Measurements from ENCODE around the gene SHISA6.

The SHISA6 gene

DNA sequence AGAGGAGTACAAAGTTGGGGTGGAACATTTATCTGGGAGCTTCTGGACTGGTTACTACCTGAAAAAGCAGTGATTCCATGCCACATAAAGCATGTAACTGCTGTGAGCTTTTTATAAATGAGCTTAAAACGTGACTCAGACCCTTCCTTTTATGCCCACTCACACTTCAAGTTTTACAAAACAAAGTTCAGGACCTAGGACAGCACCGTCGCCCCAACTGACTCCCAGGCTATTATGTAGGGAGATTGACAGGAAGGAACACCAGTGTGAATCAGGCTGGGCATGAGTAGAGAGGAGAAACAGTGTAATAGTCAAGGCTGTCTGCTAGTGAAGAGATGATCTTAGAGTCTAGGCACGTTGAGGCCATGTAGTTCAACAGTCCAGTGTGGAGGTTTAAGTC is 265.6 kb downstream of the SHISA6 start:
- TF ChIP-seq, protein P1, sequence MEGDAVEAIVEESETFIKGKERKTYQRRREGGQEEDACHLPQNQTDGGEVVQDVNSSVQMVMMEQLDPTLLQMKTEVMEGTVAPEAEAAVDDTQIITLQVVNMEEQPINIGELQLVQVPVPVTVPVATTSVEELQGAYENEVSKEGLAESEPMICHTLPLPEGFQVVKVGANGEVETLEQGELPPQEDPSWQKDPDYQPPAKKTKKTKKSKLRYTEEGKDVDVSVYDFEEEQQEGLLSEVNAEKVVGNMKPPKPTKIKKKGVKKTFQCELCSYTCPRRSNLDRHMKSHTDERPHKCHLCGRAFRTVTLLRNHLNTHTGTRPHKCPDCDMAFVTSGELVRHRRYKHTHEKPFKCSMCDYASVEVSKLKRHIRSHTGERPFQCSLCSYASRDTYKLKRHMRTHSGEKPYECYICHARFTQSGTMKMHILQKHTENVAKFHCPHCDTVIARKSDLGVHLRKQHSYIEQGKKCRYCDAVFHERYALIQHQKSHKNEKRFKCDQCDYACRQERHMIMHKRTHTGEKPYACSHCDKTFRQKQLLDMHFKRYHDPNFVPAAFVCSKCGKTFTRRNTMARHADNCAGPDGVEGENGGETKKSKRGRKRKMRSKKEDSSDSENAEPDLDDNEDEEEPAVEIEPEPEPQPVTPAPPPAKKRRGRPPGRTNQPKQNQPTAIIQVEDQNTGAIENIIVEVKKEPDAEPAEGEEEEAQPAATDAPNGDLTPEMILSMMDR (IDR thresholded peaks at IDR 0.05; ENCODE audit: extremely low read depth, insufficient read depth, missing control alignments), result no peak
- in situ Hi-C loops (cut with MboI; ENCODE audit: low pct_unique_long_range_greater_than_20kb, low sequenced_read_pairs, unreplicated experiment), result no loop called here
- no peak for DNase-seq (ENCODE audit: low spot score)

DNA sequence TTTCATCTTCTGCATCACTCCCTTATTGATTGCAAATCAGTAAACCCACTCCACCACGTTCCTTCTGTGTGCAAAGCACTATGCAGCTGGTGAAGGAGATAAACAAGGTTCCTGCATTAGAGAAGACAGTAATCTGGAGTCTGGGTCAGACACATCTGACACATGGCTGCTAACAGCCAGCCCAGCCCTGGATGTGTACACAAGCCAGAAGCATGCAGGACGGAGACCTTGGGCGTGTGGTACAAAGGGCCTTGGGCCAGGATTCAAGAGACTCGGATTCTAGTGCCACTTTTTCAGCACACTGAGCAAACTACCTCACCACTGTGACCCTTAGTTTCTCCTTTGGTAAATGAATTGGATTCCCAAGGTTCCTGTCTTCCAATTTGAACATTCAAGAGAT is 270.7 kb downstream of the SHISA6 start:
- in situ Hi-C loops (cut with MboI; ENCODE audit: low pct_unique_long_range_greater_than_20kb, low sequenced_read_pairs, unreplicated experiment), result no loop called here
- DNase-seq (ENCODE audit: low spot score), result no peak
- TF ChIP-seq, protein P1 (IDR thresholded peaks at IDR 0.05; ENCODE audit: extremely low read depth, insufficient read depth, missing control alignments), result no peak

DNA sequence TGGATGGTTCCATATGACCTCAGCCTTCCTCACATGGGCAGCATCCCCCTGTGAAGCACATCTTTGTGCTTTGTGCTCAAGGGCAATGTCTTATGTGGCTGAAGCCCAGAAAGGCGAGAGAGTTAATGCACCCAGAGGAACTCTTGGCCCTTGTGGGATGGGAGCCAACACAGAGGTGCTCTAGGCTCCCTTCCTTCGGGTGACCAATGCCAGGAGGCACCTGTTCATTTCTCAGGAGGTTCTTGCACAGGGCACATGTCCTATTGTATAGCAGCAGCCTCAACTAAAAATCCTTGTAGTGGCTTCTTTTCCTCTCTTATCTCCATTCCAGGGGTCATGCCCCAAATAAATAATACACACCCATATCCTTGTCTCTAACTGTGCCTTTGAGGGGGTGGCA is 273.6 kb downstream of the SHISA6 start:
- in situ Hi-C loops (cut with MboI; ENCODE audit: low pct_unique_long_range_greater_than_20kb, low sequenced_read_pairs, unreplicated experiment), result no loop called here
- DNase-seq (ENCODE audit: low spot score), result no peak

DNA sequence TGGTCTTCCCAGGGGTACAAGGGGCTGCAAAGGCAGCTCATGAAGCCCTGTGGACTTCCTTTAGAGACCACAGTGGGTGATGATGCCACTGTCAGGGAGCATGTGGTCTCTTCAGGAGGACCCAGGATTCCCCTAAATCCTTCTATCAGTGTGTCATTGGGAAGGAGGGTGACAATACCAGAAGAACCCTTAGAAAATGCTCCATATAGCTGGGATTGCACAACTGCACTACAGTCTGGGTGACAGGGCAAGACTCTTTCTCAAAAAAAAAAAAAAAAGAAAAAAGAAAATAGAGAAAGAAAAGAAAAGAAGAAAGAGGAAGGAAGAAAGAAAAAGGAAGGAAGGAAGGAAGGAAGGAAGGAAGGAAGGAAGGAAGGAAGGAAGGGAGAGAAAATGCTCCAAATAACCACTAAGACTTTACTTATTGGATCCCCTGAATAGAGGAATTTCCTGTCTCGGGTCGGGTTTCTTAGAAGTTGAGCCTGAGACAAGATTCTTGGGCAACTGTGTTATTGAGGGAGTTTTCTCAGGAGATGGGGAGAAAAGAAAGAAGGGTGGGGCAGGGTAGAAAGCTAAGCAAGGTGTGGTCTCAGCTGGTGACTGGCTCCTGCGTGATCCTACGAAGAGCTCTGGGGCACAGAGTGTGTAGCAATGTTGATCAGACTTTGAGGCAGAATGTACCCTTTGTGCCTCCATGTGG is 274.1 kb downstream of the SHISA6 start:
- in situ Hi-C loops (cut with MboI; ENCODE audit: low pct_unique_long_range_greater_than_20kb, low sequenced_read_pairs, unreplicated experiment), result no loop called here
- TF ChIP-seq, protein P1 (IDR thresholded peaks at IDR 0.05; ENCODE audit: extremely low read depth, insufficient read depth, missing control alignments), result no peak
- no peak for DNase-seq (ENCODE audit: low spot score)

More for the DNA sequence above, 273.6 kb downstream of the SHISA6 start:
- TF ChIP-seq, protein P1 (IDR thresholded peaks at IDR 0.05; ENCODE audit: extremely low read depth, insufficient read depth, missing control alignments), result no peak

DNA sequence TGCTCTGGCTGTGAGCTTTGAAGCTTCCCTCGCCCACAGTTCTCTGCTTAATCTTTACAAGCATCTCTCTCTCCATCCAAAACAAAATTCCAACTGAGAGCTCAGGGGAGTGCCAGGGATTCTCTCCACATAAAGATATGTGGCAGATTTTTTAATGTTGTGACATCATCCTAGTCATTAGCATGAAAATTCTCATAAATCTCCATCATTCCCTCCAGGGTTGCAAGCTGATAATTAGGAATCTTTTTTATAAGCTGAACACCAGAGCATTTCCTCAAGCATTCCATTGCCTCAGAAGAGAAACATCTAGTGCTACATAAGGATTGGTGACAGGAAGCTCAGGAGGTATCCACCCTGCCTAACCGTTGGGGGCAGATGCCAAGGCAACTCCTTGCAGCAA is 274.9 kb downstream of the SHISA6 start:
- no peak for DNase-seq (ENCODE audit: low spot score)
- in situ Hi-C loops (cut with MboI; ENCODE audit: low pct_unique_long_range_greater_than_20kb, low sequenced_read_pairs, unreplicated experiment), result no loop called here
- TF ChIP-seq, protein P1 (IDR thresholded peaks at IDR 0.05; ENCODE audit: extremely low read depth, insufficient read depth, missing control alignments), result no peak

DNA sequence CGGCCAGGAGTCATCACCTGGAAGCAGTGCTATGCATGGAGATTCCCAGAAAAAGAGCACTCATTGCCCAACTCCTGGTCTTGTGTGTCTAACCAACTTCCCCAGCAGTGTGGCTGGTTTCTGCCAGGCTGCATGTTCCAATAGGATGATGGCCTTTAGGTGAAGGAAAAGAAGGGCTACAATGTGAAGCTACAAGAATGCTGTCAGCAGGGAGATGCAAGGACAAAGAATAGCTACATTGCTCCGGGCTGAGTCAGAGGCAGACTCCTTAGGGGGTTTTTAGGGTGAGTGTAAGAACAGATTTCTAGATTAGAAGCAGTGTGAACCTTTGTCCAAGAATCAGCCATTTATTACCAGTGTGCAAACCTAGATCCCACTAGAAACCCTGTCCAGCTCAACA is 294.2 kb downstream of the SHISA6 start:
- in situ Hi-C loops (cut with MboI; ENCODE audit: low pct_unique_long_range_greater_than_20kb, low sequenced_read_pairs, unreplicated experiment), result no loop called here
- no peak for DNase-seq (ENCODE audit: low spot score)
- TF ChIP-seq, protein P1 (IDR thresholded peaks at IDR 0.05; ENCODE audit: extremely low read depth, insufficient read depth, missing control alignments), result no peak
